HEK293T (cell line): ENCODE data around the gene TLE1.

Experiments
- ARNT ChIP-seq: fragments of 450-650 bp; IDR thresholded peaks from 2 replicates; pipeline ENCODE4 v1.6.1; 2017; ENCODE audit warnings: mild to moderate bottlenecking
- CTBP1 ChIP-seq: fragments of 450-650 bp; IDR thresholded peaks from 2 replicates; pipeline ENCODE4 v1.6.1; 2016; ENCODE audit warnings: borderline replicate concordance
- ELF4 ChIP-seq: fragments of 450-650 bp; IDR thresholded peaks from 2 replicates; pipeline ENCODE4 v1.6.1; 2017; ENCODE audit warnings: antibody characterized with exemption
- FOXK2 ChIP-seq: fragments of 450-650 bp; IDR thresholded peaks from 2 replicates; pipeline ENCODE4 v1.6.1; 2016; ENCODE audit warnings: mild to moderate bottlenecking
- HDGF ChIP-seq: fragments of 450-650 bp; IDR thresholded peaks from 2 replicates; pipeline ENCODE4 v1.6.1; 2017; ENCODE audit warnings: antibody characterized with exemption, borderline replicate concordance
- NFRKB ChIP-seq: fragments of 450-650 bp; IDR thresholded peaks from 2 replicates; pipeline ENCODE4 v1.6.1; 2016; ENCODE audit warnings: mild to moderate bottlenecking, moderate library complexity
- TARDBP ChIP-seq: fragments of 450-650 bp; IDR thresholded peaks from 2 replicates; pipeline ENCODE4 v1.6.1; 2016
- ZNF384 ChIP-seq: fragments of 450-650 bp; IDR thresholded peaks from 2 replicates; pipeline ENCODE4 v1.6.1; 2016

- TF ChIP-seq NFRKB = no peak
- no peak for TF ChIP-seq TARDBP
- no peak for TF ChIP-seq ELF4
- no peak for TF ChIP-seq ARNT
- TF ChIP-seq ZNF384 = no peak
- TF ChIP-seq FOXK2 = no peak
- no peak for TF ChIP-seq CTBP1
- no peak for TF ChIP-seq HDGF
Observed at GRCh38 chr9:81574405-81574804, 114.9 kb downstream of the TLE1 start.
